Measurements from ENCODE around the gene MAPK13.

MAPK13 gene

GRCh38 chr6:36150283-36150682 lies 20.0 kb downstream of the MAPK13 start:
- DNase-seq (ENCODE audit: low spot score): no peak

GRCh38 chr6:36154286-36154685 lies 24.0 kb downstream of the MAPK13 start:
- DNase-seq (ENCODE audit: low spot score): no peak

- DNase-seq (ENCODE audit: low spot score): no peak
Observed at GRCh38 chr6:36155662-36156061, 25.3 kb downstream of the MAPK13 start.

GRCh38 chr6:36160147-36160760 lies 29.9 kb downstream of the MAPK13 start:
- no peak for DNase-seq (ENCODE audit: low spot score)

GRCh38 chr6:36169023-36170007 lies 39.0 kb downstream of the MAPK13 start:
- no peak for DNase-seq (ENCODE audit: low spot score)

GRCh38 chr6:36170704-36171103 lies 40.4 kb downstream of the MAPK13 start:
- no peak for DNase-seq (ENCODE audit: low spot score)

- DNase-seq (ENCODE audit: low spot score): no peak
Observed at GRCh38 chr6:36171573-36171972, 41.3 kb downstream of the MAPK13 start.

- DNase-seq (ENCODE audit: low spot score): no peak
Observed at GRCh38 chr6:36177166-36177565, 46.9 kb downstream of the MAPK13 start.

- no peak for DNase-seq (ENCODE audit: low spot score)
Observed at GRCh38 chr6:36178544-36178943, 48.2 kb downstream of the MAPK13 start.

GRCh38 chr6:36180126-36180525 lies 49.8 kb downstream of the MAPK13 start:
- no peak for DNase-seq (ENCODE audit: low spot score)

GRCh38 chr6:36184311-36184710 lies 54.0 kb downstream of the MAPK13 start:
- DNase-seq (ENCODE audit: low spot score): no peak

- DNase-seq (ENCODE audit: low spot score): no peak
Observed at GRCh38 chr6:36186199-36186598, 55.9 kb downstream of the MAPK13 start.

- DNase-seq (ENCODE audit: low spot score): no peak
Observed at GRCh38 chr6:36187446-36187845, 57.1 kb downstream of the MAPK13 start.

All from CD4-positive, alpha-beta T cell treated with Interleukin-15 for 4 hours (primary cell).